HG03108 (cell line): ENCODE data around the gene TMOD1.
"Not testable (repeated sequence)": the region's sequence is repeated elsewhere in the genome, so short reads cannot be mapped to it uniquely, and the experiment has no call there.

Experiments used
- ATAC-seq: cut with Tn5 transposase; IDR thresholded peaks from one replicate; pipeline ENCODE4 v1.9.1; 2021; ENCODE audit warnings: moderate library complexity; ENCODE audit not compliant: unreplicated experiment

Gene TMOD1

DNA sequence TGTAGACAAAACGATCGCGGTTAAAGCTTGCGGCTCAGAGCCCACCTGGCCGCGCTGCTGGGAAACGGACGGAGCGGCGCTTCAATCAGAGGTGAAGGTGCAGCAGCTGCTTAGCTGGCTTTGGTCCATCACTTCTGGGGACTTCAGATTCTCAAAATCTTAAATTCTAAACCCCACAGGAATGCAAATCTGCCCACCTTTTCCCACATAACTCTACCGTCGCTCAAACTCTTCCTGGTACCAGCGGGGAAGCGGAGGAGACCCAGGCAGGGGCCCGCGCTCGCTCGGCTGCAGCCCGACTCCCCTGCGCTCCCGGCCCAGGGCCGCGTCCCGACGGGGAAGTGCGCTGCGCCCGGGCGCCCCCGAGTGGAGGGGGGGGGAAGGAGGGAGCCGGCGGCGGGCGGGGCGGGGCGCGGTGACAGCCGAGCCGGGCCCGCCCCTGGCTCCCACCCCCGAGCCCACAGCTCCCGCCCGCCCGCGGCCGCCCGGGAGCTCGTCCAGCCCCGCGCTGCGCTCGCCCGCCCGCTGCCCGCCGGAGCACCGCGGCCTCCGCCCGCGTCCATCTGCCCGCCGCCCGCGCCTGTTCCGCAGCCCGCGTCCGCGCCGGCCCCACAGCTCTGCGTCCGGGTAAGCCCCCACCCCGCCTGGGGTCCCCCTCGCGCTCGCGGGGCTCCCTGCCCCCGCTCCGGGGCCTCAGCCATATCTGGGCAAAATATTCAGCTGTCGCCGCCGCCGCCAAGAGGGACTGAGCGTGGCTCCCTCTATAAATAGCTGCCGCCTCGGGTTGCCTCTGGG lies at the start of gene TMOD1:
TSS of gene TMOD1 (plus strand) at position 490 of the 795 bp plus-strand sequence. CDS start 22,523 bp downstream, outside the sequence.
- peak; percentile 54 for ATAC-seq

DNA sequence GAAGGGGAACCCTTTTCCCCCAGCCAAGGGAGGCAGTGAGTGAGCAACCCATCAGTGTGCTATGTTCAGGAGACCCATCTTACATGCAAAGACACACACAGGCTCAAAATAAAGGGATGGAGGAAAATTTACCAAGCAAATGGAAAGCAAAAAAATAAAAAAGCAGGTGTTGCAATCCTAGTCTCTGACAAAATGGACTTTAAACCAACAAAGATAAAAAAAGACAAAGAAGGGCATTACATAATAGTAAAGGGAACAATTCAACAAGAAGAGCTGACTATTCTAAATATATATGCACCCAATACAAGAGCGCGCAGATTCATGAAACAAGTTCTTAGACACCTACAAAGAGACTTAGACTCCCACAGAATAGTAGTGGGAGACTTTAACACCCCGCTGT lies 47.9 kb upstream of the TMOD1 start:
- not testable (repeated sequence) for ATAC-seq

DNA sequence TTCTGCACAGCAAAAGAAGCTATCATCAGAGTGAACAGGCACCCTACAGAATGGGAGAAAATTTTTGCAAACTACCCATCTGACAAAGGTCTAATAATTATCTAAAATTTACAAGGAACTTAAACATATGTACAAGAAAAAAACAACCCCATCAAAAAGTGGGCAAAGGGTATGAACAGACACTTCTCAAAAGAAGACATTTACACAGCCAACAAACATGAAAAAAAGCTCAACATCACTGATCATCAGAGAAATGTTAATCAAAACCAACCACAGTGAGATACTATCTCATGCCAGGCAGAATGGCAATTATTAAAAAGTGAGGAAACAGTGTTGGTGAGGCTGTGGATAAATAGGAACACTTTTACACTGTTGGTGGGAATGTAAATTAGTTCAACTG lies 44.6 kb upstream of the TMOD1 start:
- ATAC-seq, result not testable (repeated sequence)

DNA sequence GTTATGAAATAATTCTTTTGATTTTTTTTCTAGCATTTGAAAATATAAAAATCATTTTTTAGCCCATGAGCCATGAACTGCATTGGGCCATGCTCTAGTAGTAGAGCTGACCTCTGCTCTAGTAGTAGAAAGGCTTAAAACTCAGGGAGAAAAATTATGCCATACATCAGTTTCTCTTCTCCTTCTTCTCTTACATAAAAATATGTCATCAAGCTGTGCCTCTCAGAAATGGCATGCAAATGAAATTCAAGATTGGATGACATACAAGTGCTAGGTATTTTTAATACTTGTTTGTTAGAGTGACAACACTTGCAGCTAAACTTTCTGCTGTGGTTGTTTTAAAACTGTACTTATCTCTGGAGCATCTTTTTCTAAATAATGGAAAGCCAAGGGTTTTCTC lies 42.1 kb upstream of the TMOD1 start:
- no peak for ATAC-seq

DNA sequence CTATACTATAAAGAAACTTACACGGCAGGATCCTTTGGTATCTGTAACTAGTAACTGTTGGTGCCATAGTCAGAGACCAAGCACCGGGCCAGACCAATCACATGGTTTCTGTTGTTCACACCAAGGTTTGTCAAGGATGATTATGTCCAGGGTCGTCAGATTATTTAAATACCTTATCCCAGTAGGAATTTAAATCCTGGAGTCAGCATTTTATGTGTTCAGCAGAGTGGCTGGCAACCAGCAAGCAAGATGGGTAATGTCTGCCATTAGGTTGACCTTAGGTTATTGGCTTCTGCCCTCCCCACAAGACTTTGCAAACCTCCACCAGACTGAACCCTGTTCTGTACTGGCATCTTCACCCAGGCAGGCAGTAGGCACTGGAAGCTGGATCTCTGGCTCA lies 39.3 kb upstream of the TMOD1 start:
- ATAC-seq, result no peak

DNA sequence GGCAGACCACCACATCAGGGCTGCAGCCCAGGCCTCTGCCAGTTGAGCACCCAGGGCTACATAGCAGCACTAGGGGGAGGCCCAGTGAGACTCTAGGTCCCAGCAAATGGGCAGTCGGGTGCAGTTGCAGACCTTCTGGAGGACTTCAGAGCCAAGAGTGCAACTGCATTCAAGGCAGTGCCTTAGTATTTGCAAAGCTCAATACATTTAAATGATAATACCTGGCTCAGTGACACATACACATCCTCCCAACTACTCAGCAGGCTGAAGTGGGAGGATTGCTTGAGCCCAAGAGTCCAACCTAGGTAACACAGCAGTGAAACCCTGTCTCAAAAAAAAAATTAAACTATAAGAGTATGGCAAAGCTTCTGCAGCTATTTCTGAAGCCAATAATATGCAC lies 38.6 kb upstream of the TMOD1 start:
- no peak for ATAC-seq

DNA sequence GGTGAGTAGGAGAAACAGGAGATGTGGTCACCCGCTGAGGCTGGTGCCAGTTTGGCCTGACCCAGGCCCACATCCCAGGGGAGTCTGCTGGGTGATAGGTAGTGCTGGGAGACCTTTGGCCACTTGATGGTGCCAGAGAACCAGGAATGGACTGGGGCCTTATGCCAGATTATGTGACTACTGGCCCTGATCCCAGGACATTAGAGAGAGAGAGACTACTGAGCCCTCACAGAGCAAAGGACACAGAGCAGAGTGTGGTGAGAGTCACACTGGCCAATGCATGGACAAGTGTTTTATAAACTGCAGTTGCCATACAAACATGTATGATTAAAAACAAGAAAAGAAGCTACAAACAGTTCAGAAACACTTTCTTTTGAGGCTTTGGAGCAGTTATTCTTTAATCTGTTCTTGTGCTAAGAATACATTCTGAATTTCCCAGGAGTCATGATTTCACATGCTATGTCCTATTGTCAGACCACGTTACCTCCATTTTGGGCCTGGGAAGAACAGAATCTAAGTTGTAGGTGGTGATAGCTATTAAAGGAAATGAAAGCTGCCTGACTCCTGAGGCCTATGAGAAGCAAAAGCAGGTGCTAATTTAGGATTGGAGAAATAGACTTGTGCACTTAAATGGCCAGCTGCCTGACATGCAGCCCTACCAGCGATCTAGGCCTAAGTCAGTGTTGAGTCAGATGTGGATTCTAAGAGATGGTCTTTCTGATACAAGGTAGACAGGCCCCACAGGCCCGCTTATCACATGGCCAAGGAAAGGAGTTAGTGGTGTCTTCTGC lies 32.6 kb upstream of the TMOD1 start:
- peak; percentile 63 for ATAC-seq

DNA sequence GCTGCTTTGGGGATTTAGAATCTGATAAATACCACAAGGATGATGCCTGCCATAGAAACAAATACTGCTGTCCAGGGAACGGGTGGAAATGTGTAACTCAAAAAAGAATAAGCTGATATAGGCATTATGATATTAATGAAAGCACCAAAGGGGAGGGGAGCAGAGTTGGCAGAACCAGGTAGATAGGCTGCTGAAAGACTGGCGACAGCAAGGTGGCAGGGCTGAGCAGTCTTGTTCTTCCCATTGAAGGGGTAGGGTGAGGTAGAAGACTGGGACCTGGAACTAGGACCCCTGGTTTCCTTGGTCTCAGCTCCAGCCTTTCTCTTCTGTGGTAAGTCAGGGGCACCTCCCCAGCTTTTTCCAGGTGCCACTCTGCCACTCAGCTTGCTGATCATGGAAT lies 31.4 kb upstream of the TMOD1 start:
- ATAC-seq, result no peak

DNA sequence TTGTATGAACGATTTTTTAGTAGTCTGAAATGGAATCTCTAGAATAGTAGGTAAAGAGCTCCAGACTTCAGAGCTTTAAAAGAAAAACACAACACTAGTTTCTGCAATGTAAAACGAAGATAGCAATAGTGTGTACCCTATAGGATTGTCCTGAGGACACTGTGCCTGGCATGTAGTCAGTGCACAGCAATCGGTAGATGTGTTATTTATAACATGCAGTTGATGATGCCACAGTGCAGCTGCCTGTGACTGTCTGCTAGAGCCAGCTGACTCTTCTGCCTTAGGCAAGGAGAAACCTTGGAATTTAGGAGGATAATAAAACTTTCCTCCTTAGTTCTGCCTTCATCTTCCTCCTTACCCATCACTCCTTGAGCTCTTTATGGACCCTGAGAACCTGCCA lies 27.7 kb upstream of the TMOD1 start:
- ATAC-seq, result no peak

DNA sequence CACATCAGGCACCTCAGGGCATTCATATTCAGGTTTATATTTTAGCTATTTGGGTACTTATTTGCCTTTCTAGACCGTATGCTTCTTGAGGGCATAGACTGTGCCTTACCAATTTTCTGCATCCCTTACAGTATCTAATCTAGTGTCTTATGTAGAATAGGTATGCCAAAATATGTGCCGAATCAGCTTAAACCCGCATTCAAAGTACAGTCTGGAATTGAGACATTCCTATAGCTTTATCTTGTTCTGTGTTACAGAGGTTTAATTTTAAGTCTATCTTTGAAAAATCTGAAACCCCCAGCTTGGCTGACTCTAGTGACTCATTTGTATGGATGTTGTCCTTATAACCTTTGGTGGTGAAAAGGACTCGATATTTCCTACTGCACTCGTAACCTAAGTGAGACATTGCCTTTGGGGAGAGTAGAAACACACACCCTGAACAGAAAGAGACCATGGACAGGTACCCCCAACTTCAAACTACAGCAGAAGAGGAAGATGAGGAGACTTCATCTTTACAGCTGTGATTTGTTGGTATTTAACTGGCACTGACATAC lies 27.0 kb upstream of the TMOD1 start:
- no peak for ATAC-seq

DNA sequence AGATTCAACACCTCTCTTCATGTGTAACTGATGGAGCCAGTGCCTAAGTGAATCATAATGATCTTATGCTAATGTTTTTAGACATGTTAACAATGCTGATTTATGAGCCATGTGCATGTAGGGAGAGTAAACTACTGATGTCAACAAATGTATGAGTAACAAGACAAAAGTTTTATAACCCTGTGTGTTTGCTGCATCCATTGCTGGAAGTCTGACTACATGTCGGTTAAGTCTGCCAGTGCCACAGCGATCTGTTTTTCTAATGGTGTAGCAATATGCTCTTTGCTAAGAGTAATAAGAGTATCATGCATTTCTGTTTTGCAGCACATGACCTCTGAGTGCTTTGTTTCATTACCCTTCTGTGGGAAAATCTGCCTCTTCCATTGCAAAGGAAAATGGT lies 26.4 kb upstream of the TMOD1 start:
- no peak for ATAC-seq

DNA sequence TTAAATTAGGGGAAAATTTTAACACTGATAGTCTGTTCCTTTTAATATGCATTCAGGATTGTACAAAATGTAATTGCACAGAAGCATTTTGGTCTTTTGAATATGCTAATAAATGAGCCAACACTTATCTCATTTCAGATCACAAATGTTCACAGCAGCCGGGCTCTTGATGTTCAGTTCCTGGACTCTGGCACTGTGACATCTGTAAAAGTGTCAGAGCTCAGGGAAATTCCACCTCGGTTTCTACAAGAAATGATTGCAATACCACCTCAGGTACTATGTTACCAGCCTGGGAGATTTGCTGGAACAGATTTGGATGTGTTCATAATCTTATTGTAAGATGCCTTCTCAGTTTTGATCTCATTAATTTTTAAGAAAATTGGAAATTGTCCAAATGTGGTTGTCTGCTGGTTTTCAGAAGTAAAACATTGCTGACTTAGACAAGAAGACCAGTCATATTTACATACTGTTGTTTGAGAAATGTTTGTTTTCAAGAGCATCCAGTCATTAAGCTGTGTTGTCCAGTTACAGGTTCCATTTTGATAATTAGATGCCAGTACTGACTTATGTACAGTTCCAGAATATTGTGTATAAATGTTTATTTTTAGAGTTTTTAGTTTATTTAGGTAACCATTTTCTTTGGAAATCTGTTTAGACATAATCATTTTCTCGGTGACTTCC lies 23.0 kb upstream of the TMOD1 start:
- ATAC-seq, result no peak

DNA sequence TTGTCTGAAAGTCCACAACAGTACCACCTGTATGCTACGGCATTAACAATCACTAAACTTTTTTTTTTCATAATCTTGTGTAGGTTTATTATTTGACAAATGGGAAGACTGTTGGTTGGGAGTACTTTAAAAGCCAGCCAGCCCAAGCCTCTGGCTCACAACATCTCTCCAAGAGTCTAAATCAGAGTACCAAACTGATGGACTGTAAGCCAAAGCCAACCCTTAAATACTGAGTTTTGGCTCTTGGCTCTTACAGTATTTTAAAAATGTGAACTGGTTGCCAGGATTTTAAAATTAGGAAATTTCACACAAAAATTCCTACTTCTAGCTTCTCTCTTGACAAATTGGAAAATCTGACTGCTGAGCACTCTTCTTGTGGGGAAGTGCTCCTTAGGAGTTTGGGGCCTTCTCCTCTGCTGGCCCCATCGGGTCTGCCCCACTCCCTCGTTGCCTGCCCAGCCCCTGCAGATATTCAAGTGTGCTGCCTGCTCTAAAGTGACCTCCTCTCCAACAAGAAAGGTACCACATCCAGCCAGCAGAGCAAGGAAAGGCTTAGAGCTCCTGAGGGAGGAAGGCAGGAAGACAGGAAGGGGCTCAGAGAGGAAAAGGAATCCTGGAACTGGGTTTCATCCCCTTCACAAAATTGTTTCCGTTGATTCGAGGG lies 21.8 kb upstream of the TMOD1 start:
- ATAC-seq, result no peak

DNA sequence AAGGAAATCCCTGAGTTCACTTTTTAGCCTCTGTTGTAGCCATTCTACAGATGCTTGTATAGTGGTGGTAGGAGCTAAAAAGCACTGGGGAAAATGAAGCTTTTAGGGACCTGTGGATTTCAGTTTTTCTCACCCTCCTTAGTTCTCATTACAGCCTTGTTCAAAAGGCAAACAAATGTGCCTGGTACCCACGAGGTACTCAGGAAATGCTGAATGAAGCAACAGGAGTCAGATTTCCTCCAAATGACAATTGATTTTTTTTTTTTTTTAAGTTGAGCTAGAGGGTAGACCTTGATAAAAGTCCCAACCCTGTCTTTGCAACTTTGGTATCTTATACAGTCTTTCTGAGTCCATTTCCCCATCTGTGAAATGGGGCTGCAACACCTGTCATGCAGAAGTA lies 21.3 kb upstream of the TMOD1 start:
- ATAC-seq, result no peak

DNA sequence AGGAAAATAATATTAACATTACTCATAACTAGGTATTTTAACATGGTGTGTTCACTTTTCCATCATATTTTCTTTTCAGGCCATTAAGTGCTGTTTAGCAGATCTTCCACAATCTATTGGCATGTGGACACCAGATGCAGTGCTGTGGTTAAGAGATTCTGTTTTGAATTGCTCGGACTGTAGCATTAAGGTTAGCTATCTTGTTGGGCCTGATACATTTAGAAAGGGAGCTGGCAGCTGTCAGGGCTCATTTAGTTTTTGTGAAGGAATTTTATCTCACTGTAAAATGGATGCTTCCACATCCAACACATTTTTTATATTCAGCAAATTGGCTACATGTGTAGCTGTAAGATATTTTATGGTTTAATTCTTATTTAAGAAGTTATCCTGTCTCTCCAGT lies 20.7 kb upstream of the TMOD1 start:
- ATAC-seq, result no peak

DNA sequence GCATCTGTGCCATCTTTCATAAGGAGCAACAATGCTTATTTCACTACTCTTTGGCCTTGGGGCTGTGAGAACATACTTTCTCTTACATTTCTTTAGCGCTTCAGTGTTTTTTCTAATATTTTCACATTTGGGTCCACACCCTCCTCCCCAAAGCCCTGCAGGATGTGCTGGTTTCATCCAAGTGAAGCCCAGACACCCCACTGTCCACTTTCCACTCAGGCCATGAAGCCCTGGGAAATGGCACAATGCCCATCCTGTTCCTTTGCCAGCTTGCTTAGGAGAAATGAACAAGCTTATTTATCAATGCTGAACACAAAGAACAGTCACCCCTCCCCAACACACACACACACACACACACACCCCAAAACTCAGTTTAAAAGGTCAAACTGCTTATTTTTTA lies 17.3 kb upstream of the TMOD1 start:
- ATAC-seq, result no peak

DNA sequence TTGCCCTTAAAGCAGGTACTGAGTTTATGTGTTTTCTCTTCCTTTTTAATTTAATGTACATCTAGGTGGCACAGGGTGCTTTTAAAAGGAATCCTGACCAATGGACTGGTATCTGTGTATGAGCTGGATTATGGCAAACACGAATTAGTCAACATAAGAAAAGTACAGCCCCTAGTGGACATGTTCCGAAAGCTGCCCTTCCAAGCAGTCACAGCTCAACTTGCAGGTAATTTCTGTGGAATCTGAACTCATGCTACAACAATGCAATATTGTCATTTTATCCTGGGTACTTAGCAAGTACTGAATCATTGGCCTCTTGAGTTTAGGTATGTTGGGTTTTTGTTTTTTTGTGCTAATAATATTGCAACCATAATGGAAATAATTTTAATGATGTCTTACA lies 14.4 kb upstream of the TMOD1 start:
- no peak for ATAC-seq

DNA sequence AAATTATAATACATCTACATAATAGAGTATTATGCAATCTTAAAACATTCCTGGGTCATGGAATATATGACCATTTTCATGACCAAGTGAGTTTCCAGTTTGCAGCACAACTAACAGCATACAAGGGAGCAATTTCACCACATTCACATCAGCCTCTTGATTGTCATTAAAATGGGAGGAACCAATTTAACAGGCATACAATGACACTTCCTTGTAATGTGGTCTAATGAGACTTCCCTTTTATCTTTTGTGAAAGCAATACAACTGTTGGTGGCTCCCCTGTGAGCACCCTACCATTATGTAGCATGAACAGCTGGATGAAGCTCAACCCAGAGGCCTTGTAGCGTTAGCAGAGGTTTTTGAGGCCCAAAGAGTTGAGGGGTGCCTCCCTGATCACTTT lies 13.6 kb upstream of the TMOD1 start:
- no peak for ATAC-seq

DNA sequence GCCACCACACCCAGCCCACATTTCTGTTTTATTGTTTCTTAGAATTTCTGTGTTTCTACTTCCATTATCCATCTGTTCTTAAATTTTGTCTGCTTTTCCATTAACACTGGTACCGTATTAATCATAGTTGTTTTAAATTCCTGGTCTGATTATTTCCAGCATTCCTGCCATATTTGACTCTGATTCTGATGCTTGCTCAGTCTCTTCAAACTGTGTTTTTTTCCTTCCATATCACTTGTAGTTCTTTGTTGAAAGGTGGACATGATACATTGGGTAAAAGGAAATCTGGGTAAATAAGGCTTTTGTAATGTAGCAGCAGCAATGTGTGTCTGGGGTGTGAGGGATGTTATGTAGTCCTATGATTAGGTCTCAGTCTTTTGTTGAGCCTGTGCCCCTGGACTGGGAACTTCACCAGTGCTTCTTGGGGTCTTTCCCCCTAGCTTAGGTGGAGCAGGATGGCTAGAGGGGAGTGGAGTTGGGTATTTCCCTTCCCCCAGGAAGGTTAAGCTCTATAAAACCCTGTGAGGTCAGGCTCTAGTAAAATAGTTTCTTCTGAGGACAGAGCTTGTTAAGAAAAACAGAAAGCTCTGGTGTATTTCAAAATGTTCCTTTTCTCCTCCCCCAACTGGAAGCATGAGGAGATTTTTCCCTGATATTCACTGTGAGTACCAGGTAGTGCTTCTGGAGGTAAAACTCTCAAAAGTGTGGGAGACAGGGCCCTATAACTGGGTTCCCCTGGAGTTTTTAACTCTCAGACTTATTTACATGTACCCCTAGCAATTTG lies 10.1 kb upstream of the TMOD1 start:
- no peak for ATAC-seq
